HCT116 (cell line): ENCODE results near the gene TGFBR3.

Experiments
- ATF3 ChIP-seq: IDR thresholded peaks from 2 replicates; pipeline ENCODE4 v1.6.1; 2012
- RAD21 ChIP-seq: IDR thresholded peaks from 2 replicates; pipeline ENCODE4 v1.6.1; 2012; ENCODE audit warnings: low read depth, mild to moderate bottlenecking
- TF ChIP-seq, protein P1 (sequence below), 3 experiments: fragments of 200-600 bp in 1 of 3; sonication (generic) in 1 of 3; IDR thresholded peaks in 2 of 3; conservative IDR thresholded peaks in 1 of 3; 2 replicates each; pipeline ENCODE4 v1.5.1; 2012 to 2017; ENCODE audit warnings: low read depth in 2 of 3, low read length in 2 of 3, antibody characterized with exemption in 1 of 3, borderline replicate concordance in 1 of 3, control low read depth in 1 of 3, mild to moderate bottlenecking in 1 of 3, mixed read lengths in 1 of 3, mixed run types in 1 of 3, moderate library complexity in 1 of 3; ENCODE audit not compliant: insufficient read depth in 1 of 3

DNA sequence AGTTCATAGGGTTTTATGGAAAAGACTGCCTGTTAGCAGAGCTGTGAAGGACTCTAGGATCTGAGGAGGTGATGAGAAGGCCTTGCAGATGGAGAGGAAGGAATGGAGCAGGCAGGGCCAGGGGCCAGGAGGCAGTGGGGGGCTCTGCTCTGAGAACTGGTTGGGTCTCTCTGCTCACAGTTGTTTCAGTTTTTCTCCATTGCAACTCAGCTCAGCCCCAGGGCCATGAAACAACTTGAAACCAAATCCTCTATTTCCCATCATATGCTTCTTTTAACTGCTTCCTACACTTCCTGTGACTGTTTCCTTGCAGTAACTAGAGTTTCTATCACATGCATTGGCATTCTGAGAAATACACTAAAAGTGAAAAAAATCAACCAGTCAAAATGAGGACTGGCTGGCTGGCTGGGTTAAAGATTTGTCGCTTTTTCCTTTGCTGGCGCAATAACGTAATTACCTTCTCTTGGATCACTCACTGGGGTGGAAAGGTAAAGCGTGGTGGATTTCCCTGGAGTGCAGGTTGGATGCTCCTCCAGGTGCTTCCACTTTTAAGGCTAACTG, 213.3 kb downstream of the TGFBR3 start:
- TF ChIP-seq RAD21 (no peak), ATF3 (no peak)
- TF ChIP-seq, protein P1, sequence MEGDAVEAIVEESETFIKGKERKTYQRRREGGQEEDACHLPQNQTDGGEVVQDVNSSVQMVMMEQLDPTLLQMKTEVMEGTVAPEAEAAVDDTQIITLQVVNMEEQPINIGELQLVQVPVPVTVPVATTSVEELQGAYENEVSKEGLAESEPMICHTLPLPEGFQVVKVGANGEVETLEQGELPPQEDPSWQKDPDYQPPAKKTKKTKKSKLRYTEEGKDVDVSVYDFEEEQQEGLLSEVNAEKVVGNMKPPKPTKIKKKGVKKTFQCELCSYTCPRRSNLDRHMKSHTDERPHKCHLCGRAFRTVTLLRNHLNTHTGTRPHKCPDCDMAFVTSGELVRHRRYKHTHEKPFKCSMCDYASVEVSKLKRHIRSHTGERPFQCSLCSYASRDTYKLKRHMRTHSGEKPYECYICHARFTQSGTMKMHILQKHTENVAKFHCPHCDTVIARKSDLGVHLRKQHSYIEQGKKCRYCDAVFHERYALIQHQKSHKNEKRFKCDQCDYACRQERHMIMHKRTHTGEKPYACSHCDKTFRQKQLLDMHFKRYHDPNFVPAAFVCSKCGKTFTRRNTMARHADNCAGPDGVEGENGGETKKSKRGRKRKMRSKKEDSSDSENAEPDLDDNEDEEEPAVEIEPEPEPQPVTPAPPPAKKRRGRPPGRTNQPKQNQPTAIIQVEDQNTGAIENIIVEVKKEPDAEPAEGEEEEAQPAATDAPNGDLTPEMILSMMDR (IDR thresholded peaks at IDR 0.05 in 2 of 3, conservative IDR thresholded peaks at IDR 0.05 in 1 of 3; ENCODE audit: borderline replicate concordance in 1 of 3, insufficient read depth in 1 of 3, low read depth in 2 of 3, low read length in 2 of 3) = no peak
